Anterior cingulate cortex (tissue), 58 donors: ENCODE measurements around the gene SEC16A.

Source experiments
- DNase-seq, 58 donors: peaks; one replicate each; lab custom pipeline; 2025; lab: John Stamatoyannopoulos, UW

The SEC16A gene

GRCh38 chr9:136391737-136392537, 90.9 kb downstream of the SEC16A start:
- DNase-seq: no peak
